Rectal smooth muscle tissue (tissue), 1 donor: ENCODE data around the gene NAA30.
"Not testable (repeated sequence)": the region's sequence is repeated elsewhere in the genome, so short reads cannot be mapped to it uniquely, and the experiment has no call there.

ENCODE experiments used
- H3K27ac ChIP-seq: one replicate; pipeline ENCODE4 v1.7.0; 2013; ENCODE audit warnings: low read depth, low read length, inconsistent platforms
- H3K27me3 ChIP-seq: one replicate; pipeline ENCODE4 v1.7.0; 2013; ENCODE audit warnings: low read length; ENCODE audit not compliant: control insufficient read depth, insufficient read depth
- H3K36me3 ChIP-seq: one replicate; pipeline ENCODE4 v1.7.0; 2013; ENCODE audit warnings: low read length; ENCODE audit not compliant: control insufficient read depth, insufficient read depth
- H3K4me1 ChIP-seq: one replicate; pipeline ENCODE4 v1.7.0; 2013; ENCODE audit warnings: low read length; ENCODE audit not compliant: control insufficient read depth, insufficient read depth
- H3K4me3 ChIP-seq: one replicate; pipeline ENCODE4 v1.7.0; 2013; ENCODE audit warnings: low read length
- H3K9ac ChIP-seq: one replicate; pipeline ENCODE4 v1.7.0; 2013; ENCODE audit warnings: low read length

NAA30 gene

GRCh38 chr14:57390037-57390805 is at the start of gene NAA30:
NAA30 (plus strand) TSS chr14:57390586; CDS start chr14:57390958, 372 bp downstream.
- Histone ChIP-seq H3K4me1 (peaks cover 15% of the 10 kb centered on the region), H3K27me3 (no peaks in the 10 kb centered on the region), H3K27ac (peak within 1 kb of the TSS; percentile 87), H3K36me3 (no peaks in the 10 kb centered on the region), H3K9ac (peak within 1 kb of the TSS; percentile 71), H3K4me3 (peak within 1 kb of the TSS; percentile 86)

GRCh38 chr14:57343545-57344297 is 46.7 kb upstream of the NAA30 start:
- H3K4me1 ChIP-seq, H3K27ac ChIP-seq, H3K36me3 ChIP-seq, H3K27me3 ChIP-seq, H3K4me3 ChIP-seq, H3K9ac ChIP-seq: not testable (repeated sequence)

GRCh38 chr14:57345106-57345505 is 45.3 kb upstream of the NAA30 start:
- Histone ChIP-seq H3K27me3 (no peaks in the 10 kb centered on the region), H3K27ac (no peak overlapping the region), H3K4me1 (no peaks in the 10 kb centered on the region), H3K4me3 (no peak overlapping the region), H3K36me3 (no peaks in the 10 kb centered on the region), H3K9ac (no peak overlapping the region)

DNA sequence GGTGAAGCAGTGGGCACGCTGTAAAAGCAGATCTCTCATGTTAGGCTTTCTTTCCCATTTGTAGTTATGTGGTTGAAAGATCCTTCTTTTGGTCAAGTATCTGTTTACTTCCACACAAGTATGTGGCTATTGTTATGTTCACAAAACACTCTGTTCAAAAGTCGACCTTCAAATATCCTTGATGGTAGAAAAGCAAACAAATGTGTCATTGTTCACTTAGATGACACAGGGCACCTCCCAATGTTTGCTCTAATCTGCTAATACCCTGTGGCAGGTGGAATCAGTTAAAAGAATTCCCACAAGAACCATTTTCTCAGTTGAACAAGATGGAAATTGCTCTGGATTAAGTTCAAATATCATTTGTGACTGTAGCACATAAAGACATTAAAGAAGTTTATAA is 43.6 kb upstream of the NAA30 start:
- no peak overlapping the region for H3K27ac ChIP-seq
- no peak overlapping the region for H3K4me3 ChIP-seq
- no peaks in the 10 kb centered on the region for H3K36me3 ChIP-seq
- no peaks in the 10 kb centered on the region for H3K4me1 ChIP-seq
- no peak overlapping the region for H3K9ac ChIP-seq
- H3K27me3 ChIP-seq = no peaks in the 10 kb centered on the region

- H3K4me1 ChIP-seq = no peaks in the 10 kb centered on the region
- no peak overlapping the region for H3K4me3 ChIP-seq
- no peak overlapping the region for H3K9ac ChIP-seq
- H3K27ac ChIP-seq = no peak overlapping the region
- H3K36me3 ChIP-seq = no peaks in the 10 kb centered on the region
- H3K27me3 ChIP-seq = no peaks in the 10 kb centered on the region
These were observed 37.8 kb upstream of the NAA30 start for GRCh38 chr14:57352396-57353170.

GRCh38 chr14:57355081-57355800 is 35.1 kb upstream of the NAA30 start:
- H3K27ac ChIP-seq = no peak overlapping the region
- H3K4me3 ChIP-seq = no peak overlapping the region
- H3K9ac ChIP-seq = no peak overlapping the region
- no peaks in the 10 kb centered on the region for H3K27me3 ChIP-seq
- H3K36me3 ChIP-seq = no peaks in the 10 kb centered on the region
- H3K4me1 ChIP-seq = no peaks in the 10 kb centered on the region

GRCh38 chr14:57362361-57362760 is 28.0 kb upstream of the NAA30 start:
- no peaks in the 10 kb centered on the region for H3K4me1 ChIP-seq
- no peak overlapping the region for H3K27ac ChIP-seq
- no peaks in the 10 kb centered on the region for H3K36me3 ChIP-seq
- no peak overlapping the region for H3K4me3 ChIP-seq
- H3K9ac ChIP-seq = no peak overlapping the region
- no peaks in the 10 kb centered on the region for H3K27me3 ChIP-seq

GRCh38 chr14:57364659-57365450 is 25.5 kb upstream of the NAA30 start:
- Histone ChIP-seq H3K27me3 (no peaks in the 10 kb centered on the region), H3K36me3 (no peaks in the 10 kb centered on the region), H3K9ac (no peak overlapping the region), H3K4me3 (no peak overlapping the region), H3K27ac (no peak overlapping the region), H3K4me1 (no peaks in the 10 kb centered on the region)

- not testable (repeated sequence) for H3K4me1 ChIP-seq, H3K4me3 ChIP-seq, H3K27me3 ChIP-seq, H3K27ac ChIP-seq, H3K9ac ChIP-seq, H3K36me3 ChIP-seq
These were observed 20.2 kb upstream of the NAA30 start for GRCh38 chr14:57370187-57370586.

DNA sequence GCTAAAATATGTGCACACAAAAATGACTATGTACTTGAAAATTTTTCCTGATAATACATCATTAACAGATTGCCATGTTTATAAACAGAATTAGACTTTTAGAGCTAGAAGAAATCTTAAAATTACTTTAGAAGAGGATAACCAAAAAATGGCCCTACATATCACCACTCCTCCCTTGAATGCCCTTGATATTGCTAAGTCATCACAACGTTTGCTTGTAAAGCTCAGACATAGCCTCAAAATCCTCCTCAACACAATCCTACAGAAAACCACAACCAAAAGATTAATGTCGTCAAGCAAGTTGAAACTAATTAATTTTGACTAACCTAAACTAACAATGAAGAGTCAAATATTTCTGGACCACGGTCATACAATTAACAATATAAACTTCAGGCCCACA is 19.4 kb upstream of the NAA30 start:
- H3K4me1 ChIP-seq = no peaks in the 10 kb centered on the region
- no peaks in the 10 kb centered on the region for H3K27me3 ChIP-seq
- no peak overlapping the region for H3K27ac ChIP-seq
- no peak overlapping the region for H3K4me3 ChIP-seq
- H3K9ac ChIP-seq = no peak overlapping the region
- H3K36me3 ChIP-seq = no peaks in the 10 kb centered on the region

DNA sequence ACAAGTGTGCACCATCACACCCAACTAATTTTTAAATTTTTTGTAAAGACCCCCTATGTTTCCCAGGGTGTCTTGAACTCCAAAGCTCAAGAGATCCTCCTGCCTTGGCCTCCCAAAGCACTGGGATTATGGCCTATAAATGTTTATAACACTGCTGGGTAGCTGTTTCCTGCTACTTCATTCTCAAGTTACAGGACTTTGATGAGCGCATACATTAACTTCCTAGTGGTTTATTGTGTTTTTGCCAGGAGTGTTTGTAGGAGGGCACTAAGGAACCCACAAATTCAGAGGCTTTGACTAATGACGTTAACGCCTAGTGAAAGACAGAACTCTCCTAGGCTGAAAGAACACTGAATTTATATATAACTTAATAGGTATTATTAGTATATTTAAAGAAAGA is 15.2 kb upstream of the NAA30 start:
- Histone ChIP-seq H3K4me3 (no peak overlapping the region), H3K9ac (no peak overlapping the region), H3K36me3 (no peaks in the 10 kb centered on the region), H3K27ac (no peak overlapping the region), H3K4me1 (no peaks in the 10 kb centered on the region), H3K27me3 (no peaks in the 10 kb centered on the region)
